Inflammatory macrophage treated with lipopolysaccharide for 1 hour (primary cell): ENCODE data around the gene PSMD14.
A peak's percentile ranks its signal among the peaks of the same experiment; 100 is the strongest.
"Not testable (repeated sequence)": the region's sequence is repeated elsewhere in the genome, so short reads cannot be mapped to it uniquely, and the experiment has no call there.

Experiments
- DNase-seq, 2 donors: peaks; one replicate each; pipeline ENCODE4 v3.0.0-alpha.2; 2020 to 2022

The PSMD14 gene

GRCh38 chr2:161308178-161308955 lies at the start of gene PSMD14:
TSS of gene PSMD14 (plus strand) at chr2:161308425. CDS start at chr2:161318826, 10,401 bp downstream.
- peak; percentile 92 to 95 for DNase-seq

- DNase-seq, result no peak
Observed at GRCh38 chr2:161265874-161266273, 42.4 kb upstream of the PSMD14 start.

- DNase-seq, result no peak
Observed at GRCh38 chr2:161269111-161269510, 39.1 kb upstream of the PSMD14 start.

GRCh38 chr2:161273038-161273760 lies 35.0 kb upstream of the PSMD14 start:
- peak; percentile 39 to 94 for DNase-seq

- peak in 1 of 2 donors; percentile 26 for DNase-seq
Observed at GRCh38 chr2:161278564-161279229, 29.5 kb upstream of the PSMD14 start.

GRCh38 chr2:161279230-161279815 lies 28.9 kb upstream of the PSMD14 start:
- DNase-seq, result not testable (repeated sequence)

GRCh38 chr2:161280906-161281323 lies 27.3 kb upstream of the PSMD14 start:
- DNase-seq, result not testable (repeated sequence)

- not testable (repeated sequence) for DNase-seq
Observed at GRCh38 chr2:161281615-161282310, 26.5 kb upstream of the PSMD14 start.

GRCh38 chr2:161282311-161282644 lies 25.9 kb upstream of the PSMD14 start:
- not testable (repeated sequence) for DNase-seq

- no peak for DNase-seq
Observed at GRCh38 chr2:161283926-161284325, 24.3 kb upstream of the PSMD14 start.

- DNase-seq, result no peak
Observed at GRCh38 chr2:161303535-161304050, 4.6 kb upstream of the PSMD14 start.

GRCh38 chr2:161306919-161307318 lies 1.3 kb upstream of the PSMD14 start:
- DNase-seq, result no peak

GRCh38 chr2:161307676-161308075 lies 549 bp upstream of the PSMD14 start:
- no peak for DNase-seq

- DNase-seq, result no peak
Observed at GRCh38 chr2:161312996-161313395, 4.8 kb downstream of the PSMD14 start.

- DNase-seq, result no peak
Observed at GRCh38 chr2:161315380-161315779, 7.2 kb downstream of the PSMD14 start.

- no peak for DNase-seq
Observed at GRCh38 chr2:161316701-161317100, 8.5 kb downstream of the PSMD14 start.

- no peak for DNase-seq
Observed at GRCh38 chr2:161321944-161322648, 13.9 kb downstream of the PSMD14 start.

- peak; percentile 72 to 80 for DNase-seq
Observed at GRCh38 chr2:161324876-161325275, 16.7 kb downstream of the PSMD14 start.

- DNase-seq, result no peak
Observed at GRCh38 chr2:161327582-161327981, 19.4 kb downstream of the PSMD14 start.

GRCh38 chr2:161332371-161332967 lies 24.2 kb downstream of the PSMD14 start:
- DNase-seq, result no peak

- DNase-seq, result no peak
Observed at GRCh38 chr2:161335626-161336025, 27.4 kb downstream of the PSMD14 start.
